HUES64 (cell line): ENCODE results near the gene DSG4. TPM values are rescaled to one million over a fixed set of nuclear protein-coding genes. Genes with fewer than 3 reads are reported as not detected.
"Not testable (repeated sequence)": the region's sequence is repeated elsewhere in the genome, so short reads cannot be mapped to it uniquely, and the experiment has no call there.

ENCODE experiments used
- H3K27ac ChIP-seq: 2 replicates; pipeline ENCODE4 v1.7.0; 2013; ENCODE audit warnings: low read depth, low read length, inconsistent platforms
- H3K27me3 ChIP-seq: 2 replicates; pipeline ENCODE4 v1.6.1; 2013; ENCODE audit warnings: mild to moderate bottlenecking, low read length; ENCODE audit not compliant: insufficient read depth
- H3K36me3 ChIP-seq: 2 replicates; pipeline ENCODE4 v1.6.1; 2013; ENCODE audit warnings: mild to moderate bottlenecking, low read length; ENCODE audit not compliant: insufficient read depth
- H3K4me1 ChIP-seq: 2 replicates; pipeline ENCODE4 v1.6.1; 2013; ENCODE audit warnings: mild to moderate bottlenecking, low read length, moderate library complexity; ENCODE audit not compliant: insufficient read depth
- H3K4me3 ChIP-seq: 2 replicates; pipeline ENCODE4 v1.5.1; 2013; ENCODE audit warnings: mild to moderate bottlenecking, low read length, moderate library complexity
- H3K9ac ChIP-seq: 2 replicates; pipeline ENCODE4 v1.6.1; 2013; ENCODE audit warnings: mild to moderate bottlenecking, low read depth, low read length
- H3K9me3 ChIP-seq: 2 replicates; pipeline ENCODE4 v1.6.1; 2013; ENCODE audit warnings: low read depth, low read length; ENCODE audit not compliant: insufficient read depth
- WGBS: fragments of 150-250, 120-280 bp; methylation state at CpG from one replicate; pipeline ENCODE4 v1.1.7; 2013; ENCODE audit warnings: missing lambda C conversion rate; 5-methylcytosine and 5-hydroxymethylcytosine counted together
- polyA plus RNA-seq, 2 experiments: library from polyadenylated mRNA; stranded (reverse); fragments of 50-300 nt; gene quantifications; one replicate each; pipeline ENCODE4 v1.2.3, GENCODE V29; 2013

DSG4 gene
- not detected for polyA plus RNA-seq (2013, experiment 1 of 2)
- polyA plus RNA-seq (2013, experiment 2 of 2): not detected

GRCh38 chr18:31376477-31376876 lies at the start of gene DSG4:
DSG4 (plus strand) TSS chr18:31376777; CDS start chr18:31376912, 135 bp downstream.
- H3K9me3 ChIP-seq: no peaks in the 10 kb centered on the region
- no peak within 1 kb of the TSS for H3K9ac ChIP-seq
- no peaks in the 10 kb centered on the region for H3K36me3 ChIP-seq
- H3K4me3 ChIP-seq: no peak within 1 kb of the TSS
- H3K27me3 ChIP-seq: no peaks in the 10 kb centered on the region
- 94% methylated on average over 3 of the region's 3 CpGs for WGBS
- no peak within 1 kb of the TSS for H3K27ac ChIP-seq
- no peaks in the 10 kb centered on the region for H3K4me1 ChIP-seq

- no peaks in the 10 kb centered on the region for H3K27me3 ChIP-seq
- no peaks in the 10 kb centered on the region for H3K36me3 ChIP-seq
- no peak overlapping the region for H3K9ac ChIP-seq
- peak overlapping the region; percentile 34 for H3K4me3 ChIP-seq
- H3K9me3 ChIP-seq: no peaks in the 10 kb centered on the region
- 46% methylated on average over 7 of the region's 7 CpGs for WGBS
- peaks cover 21% of the 10 kb centered on the region for H3K4me1 ChIP-seq
- peak overlapping the region; percentile 63 for H3K27ac ChIP-seq
Observed at GRCh38 chr18:31329787-31330438, 46.7 kb upstream of the DSG4 start.

GRCh38 chr18:31343454-31343853 lies 33.1 kb upstream of the DSG4 start:
- Histone ChIP-seq H3K4me1 (no peaks in the 10 kb centered on the region), H3K4me3 (no peak overlapping the region), H3K9me3 (no peaks in the 10 kb centered on the region), H3K9ac (no peak overlapping the region), H3K36me3 (no peaks in the 10 kb centered on the region), H3K27ac (no peak overlapping the region), H3K27me3 (no peaks in the 10 kb centered on the region)
- WGBS: 98% methylated on average over 4 of the region's 4 CpGs

- H3K27ac ChIP-seq, H3K27me3 ChIP-seq, H3K4me1 ChIP-seq, H3K4me3 ChIP-seq, H3K9ac ChIP-seq, H3K36me3 ChIP-seq, H3K9me3 ChIP-seq: not testable (repeated sequence)
- 33% methylated on average over 3 of the region's 17 CpGs for WGBS
Observed at GRCh38 chr18:31353336-31353735, 23.2 kb upstream of the DSG4 start.

GRCh38 chr18:31354990-31355389 lies 21.6 kb upstream of the DSG4 start:
- H3K27ac ChIP-seq: no peak overlapping the region
- WGBS: 95% methylated on average over 8 of the region's 8 CpGs
- H3K9me3 ChIP-seq: peaks cover 7% of the 10 kb centered on the region
- no peaks in the 10 kb centered on the region for H3K27me3 ChIP-seq
- no peaks in the 10 kb centered on the region for H3K36me3 ChIP-seq
- no peak overlapping the region for H3K4me3 ChIP-seq
- no peak overlapping the region for H3K9ac ChIP-seq
- H3K4me1 ChIP-seq: no peaks in the 10 kb centered on the region

GRCh38 chr18:31356025-31356424 lies 20.6 kb upstream of the DSG4 start:
- WGBS: 94% methylated on average over 4 of the region's 5 CpGs

GRCh38 chr18:31364190-31364589 lies 12.4 kb upstream of the DSG4 start:
- H3K9ac ChIP-seq: no peak overlapping the region

More at GRCh38 chr18:31356025-31356424, 20.6 kb upstream of the DSG4 start:
- no peak overlapping the region for H3K27ac ChIP-seq
- H3K4me3 ChIP-seq: no peak overlapping the region
- peaks cover 7% of the 10 kb centered on the region for H3K9me3 ChIP-seq
- no peaks in the 10 kb centered on the region for H3K27me3 ChIP-seq
- no peak overlapping the region for H3K9ac ChIP-seq
- H3K36me3 ChIP-seq: no peaks in the 10 kb centered on the region
- no peaks in the 10 kb centered on the region for H3K4me1 ChIP-seq

GRCh38 chr18:31369478-31369877 lies 7.1 kb upstream of the DSG4 start:
- no peaks in the 10 kb centered on the region for H3K27me3 ChIP-seq
- H3K9me3 ChIP-seq: no peaks in the 10 kb centered on the region
- H3K9ac ChIP-seq: no peak overlapping the region
- H3K27ac ChIP-seq: no peak overlapping the region
- H3K4me1 ChIP-seq: no peaks in the 10 kb centered on the region
- no peaks in the 10 kb centered on the region for H3K36me3 ChIP-seq
- H3K4me3 ChIP-seq: no peak overlapping the region

More at GRCh38 chr18:31364190-31364589, 12.4 kb upstream of the DSG4 start:
- Histone ChIP-seq H3K27ac (no peak overlapping the region), H3K4me3 (no peak overlapping the region), H3K9me3 (no peaks in the 10 kb centered on the region), H3K36me3 (no peaks in the 10 kb centered on the region), H3K27me3 (no peaks in the 10 kb centered on the region), H3K4me1 (no peaks in the 10 kb centered on the region)
- WGBS: 93% methylated on average over 4 of the region's 4 CpGs

GRCh38 chr18:31371989-31372388 lies 4.6 kb upstream of the DSG4 start:
- Histone ChIP-seq H3K9me3 (no peaks in the 10 kb centered on the region), H3K27me3 (no peaks in the 10 kb centered on the region), H3K36me3 (no peaks in the 10 kb centered on the region), H3K9ac (no peak overlapping the region), H3K4me3 (no peak overlapping the region), H3K27ac (no peak overlapping the region), H3K4me1 (no peaks in the 10 kb centered on the region)

- H3K36me3 ChIP-seq: no peaks in the 10 kb centered on the region
- H3K4me1 ChIP-seq: no peaks in the 10 kb centered on the region
- H3K9ac ChIP-seq: no peak overlapping the region
- WGBS: 87% methylated on average over 3 of the region's 4 CpGs
- no peak overlapping the region for H3K4me3 ChIP-seq
- H3K27ac ChIP-seq: no peak overlapping the region
- no peaks in the 10 kb centered on the region for H3K9me3 ChIP-seq
- H3K27me3 ChIP-seq: no peaks in the 10 kb centered on the region
Observed at GRCh38 chr18:31373641-31374040, 2.9 kb upstream of the DSG4 start.

- WGBS: 86% methylated on average over 2 of the region's 2 CpGs
- H3K27ac ChIP-seq: no peak overlapping the region
- no peak overlapping the region for H3K4me3 ChIP-seq
- no peaks in the 10 kb centered on the region for H3K4me1 ChIP-seq
- H3K27me3 ChIP-seq: no peaks in the 10 kb centered on the region
- no peaks in the 10 kb centered on the region for H3K36me3 ChIP-seq
- no peaks in the 10 kb centered on the region for H3K9me3 ChIP-seq
- no peak overlapping the region for H3K9ac ChIP-seq
Observed at GRCh38 chr18:31380912-31381311, 4.3 kb downstream of the DSG4 start.

- Histone ChIP-seq H3K9me3 (no peaks in the 10 kb centered on the region), H3K4me3 (no peak overlapping the region), H3K4me1 (no peaks in the 10 kb centered on the region), H3K36me3 (no peaks in the 10 kb centered on the region), H3K9ac (no peak overlapping the region), H3K27ac (no peak overlapping the region), H3K27me3 (no peaks in the 10 kb centered on the region)
- 97% methylated on average over 2 of the region's 2 CpGs for WGBS
Observed at GRCh38 chr18:31382107-31382506, 5.5 kb downstream of the DSG4 start.
